ENCODE results near the gene PAX1. TPM values are rescaled to one million over a fixed set of nuclear protein-coding genes. Genes with fewer than 3 reads are reported as not detected.

The PAX1 gene
- not detected in 2 replicates for total RNA-seq

DNA sequence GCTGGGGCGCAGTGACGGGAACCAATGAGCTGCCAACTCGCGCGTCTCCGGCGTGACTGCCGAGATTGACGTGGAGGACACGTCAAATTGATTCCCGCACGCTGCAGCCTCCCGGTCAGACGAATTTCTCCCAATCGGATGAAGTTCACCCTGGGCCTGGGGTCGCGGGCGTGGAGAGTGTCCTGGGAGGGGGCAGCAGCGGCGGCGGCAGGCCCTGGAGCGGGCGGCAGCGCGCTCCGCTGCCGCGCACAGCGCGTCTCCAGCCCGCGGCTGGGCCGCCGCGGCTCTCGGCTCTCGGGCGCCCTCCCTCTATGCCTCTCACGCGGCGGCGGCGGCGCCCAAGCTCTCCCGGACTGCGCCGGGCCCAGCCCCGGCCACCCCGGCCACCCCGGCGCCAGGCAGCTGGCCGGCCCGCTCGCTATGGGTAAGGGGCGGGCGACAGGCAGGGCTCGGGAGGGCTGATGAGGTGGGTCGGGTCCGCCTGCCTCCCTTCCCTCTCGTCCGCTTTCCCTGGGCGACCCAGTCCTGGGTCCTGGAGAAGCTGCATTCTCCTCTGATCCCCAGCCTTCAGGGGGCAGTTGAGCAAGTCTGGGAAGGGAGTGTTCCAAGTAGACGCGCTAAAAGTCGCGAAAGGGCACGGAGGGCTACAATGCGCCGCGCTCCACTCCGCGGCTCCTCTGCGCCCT lies at the start of gene PAX1:
PAX1 (plus strand) TSS at position 90 of the 686 bp plus-strand sequence; CDS start at position 139, 49 bp downstream.
- peak; percentile 28 to 39 for DNase-seq (ENCODE audit: low read depth in 2 of 2)

DNA sequence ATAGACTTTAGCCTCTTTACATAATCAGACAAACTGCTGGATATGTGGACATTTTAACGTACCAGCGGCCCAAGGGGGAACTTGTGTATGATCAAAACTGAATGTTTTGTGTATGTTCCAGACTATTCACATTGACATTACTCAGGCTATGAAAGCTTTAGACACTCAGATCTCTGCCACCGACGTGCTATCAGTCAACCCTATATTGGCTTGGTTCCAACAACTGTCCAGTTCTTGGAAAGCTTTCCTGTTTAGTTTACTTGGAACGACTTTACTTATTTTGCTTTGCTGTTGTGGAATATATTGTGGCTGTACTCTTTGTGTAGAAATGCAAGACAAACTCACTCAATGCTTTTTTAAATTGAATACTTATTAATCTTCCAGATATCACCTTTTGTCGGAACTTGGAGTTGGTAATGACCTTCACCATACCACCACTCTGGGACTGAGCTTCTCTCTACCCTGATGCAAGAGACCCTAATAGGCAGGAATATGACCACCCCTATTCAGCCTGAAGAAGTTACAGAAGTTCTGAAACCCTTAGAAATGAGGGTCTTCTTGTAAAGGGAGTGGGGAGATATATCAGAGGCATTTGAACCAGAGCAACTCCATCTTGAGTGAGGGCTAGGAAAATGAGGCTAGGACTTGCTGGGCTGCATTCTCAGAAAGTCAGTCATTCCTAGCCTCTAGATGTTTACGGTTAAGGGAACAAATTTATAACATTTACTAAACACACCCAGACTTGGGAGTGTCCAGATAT lies 49.0 kb upstream of the PAX1 start:
- DNase-seq (ENCODE audit: low read depth in 2 of 2): no peak

DNA sequence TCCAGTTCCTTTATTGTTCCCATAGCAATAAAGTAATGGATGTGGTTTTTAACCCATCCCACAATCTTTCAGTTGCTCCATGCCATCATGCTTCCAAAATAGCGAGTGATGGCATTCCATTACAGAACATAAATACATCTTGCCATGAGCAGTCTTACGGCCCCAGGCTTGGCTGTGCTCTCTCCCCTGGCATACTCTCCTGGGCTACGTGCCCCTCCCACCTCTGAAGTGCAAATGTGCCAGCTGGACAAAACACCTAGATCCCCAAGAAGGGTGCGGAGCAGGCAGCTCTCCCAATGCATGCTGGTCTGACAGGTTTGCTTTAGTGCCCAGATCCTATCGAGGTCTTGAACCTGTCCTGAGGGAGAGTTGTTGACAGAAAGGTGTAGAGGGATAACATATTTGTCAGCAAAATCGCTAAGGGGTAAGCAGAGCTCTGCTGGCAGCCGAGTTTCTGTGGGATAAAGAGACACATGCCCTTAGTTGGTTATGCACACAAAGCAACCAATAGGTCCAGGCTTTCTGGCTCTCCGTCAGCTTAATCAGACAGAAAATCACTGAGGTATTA lies 43.9 kb upstream of the PAX1 start:
- no peak for DNase-seq (ENCODE audit: low read depth in 2 of 2)

DNA sequence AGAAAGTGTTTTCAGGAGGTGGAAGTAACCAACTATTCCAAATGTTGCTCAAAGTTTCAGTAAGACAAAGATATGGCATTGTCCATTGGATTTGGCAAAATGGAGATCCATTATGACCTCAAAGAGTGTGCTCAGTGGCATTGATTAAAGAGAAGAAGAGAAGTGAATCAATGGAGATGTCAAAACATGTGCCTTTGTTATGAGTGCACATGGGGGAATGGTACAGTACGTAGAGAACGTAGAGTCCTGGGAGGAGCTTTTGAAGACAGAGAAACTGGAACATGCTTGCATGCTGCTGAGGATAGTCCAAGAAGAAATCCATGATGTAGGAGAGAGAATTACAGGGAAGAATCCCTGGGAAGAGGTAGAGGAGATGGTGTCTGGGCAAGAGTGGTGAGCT lies 42.0 kb upstream of the PAX1 start:
- no peak for DNase-seq (ENCODE audit: low read depth in 2 of 2)

DNA sequence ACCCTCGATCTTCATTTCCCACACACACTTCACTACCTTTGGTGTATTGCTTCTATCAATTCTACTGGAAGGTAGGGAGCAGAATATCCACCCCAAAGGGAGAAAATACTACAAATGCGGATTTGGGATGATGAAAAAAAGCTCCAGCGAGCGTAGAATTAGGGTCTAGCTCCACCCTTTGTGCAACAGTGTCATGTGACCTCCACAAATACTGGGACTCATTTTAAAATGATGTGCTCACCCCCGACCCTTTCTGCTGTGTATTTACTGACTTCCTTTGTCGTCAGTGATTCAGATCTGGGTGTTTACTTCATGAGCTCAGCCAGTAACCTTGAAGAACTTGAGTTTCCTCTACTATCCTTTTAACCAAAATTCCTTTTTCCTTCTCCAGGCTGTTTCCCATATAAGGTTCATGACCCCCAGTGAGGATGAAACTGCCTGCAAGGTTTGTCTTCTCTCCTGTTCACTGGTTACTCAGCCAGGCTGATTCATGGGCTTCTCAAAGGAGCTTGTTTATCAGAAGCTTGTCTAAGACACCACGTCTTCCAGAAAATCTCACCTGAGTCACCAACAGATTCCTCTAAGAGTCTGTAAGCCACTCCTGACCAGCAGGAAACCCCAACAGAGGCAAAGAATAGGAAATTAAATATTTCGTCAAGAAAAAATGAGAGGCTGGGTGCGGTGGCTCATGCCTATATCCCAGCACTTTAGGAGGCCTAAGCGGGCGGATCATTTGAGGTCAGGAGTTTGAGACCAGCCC lies 39.6 kb upstream of the PAX1 start:
- DNase-seq (ENCODE audit: low read depth in 2 of 2): no peak

DNA sequence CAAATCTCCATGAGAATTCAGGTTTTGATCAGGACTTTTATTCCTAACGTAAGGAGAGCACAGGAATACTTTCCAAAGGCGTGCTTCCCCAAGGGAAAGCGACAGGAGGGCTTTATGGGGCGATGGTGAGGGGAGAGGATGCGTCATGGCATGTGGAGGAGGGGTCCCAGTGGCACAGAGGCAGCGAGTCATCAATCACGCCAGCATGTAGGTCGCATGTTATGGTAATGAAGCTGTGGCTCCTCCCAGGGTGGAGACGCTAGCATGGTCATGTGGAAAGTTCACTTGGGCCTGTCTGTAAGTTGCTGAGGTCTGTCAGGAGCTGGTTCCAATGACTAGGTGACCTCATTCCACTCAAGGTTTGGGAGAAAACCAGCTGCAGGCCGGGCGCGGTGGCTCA lies 35.3 kb upstream of the PAX1 start:
- no peak for DNase-seq (ENCODE audit: low read depth in 2 of 2)

DNA sequence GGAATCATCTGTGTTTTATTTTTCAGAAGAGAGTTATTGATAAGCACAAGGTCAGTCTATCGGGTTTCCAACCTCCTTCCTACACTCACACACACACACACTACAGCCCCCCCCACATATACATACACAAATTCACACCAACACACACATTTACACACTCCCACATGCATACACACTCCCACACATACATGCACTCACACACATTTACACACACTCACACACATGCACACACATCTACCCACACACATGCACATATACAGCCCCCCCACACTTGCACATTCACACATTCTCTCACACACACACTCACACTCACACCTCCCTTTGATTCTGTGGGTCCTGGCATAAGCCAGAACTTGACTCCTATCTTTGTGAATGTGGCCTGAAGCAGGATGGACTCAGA lies 34.5 kb upstream of the PAX1 start:
- no peak for DNase-seq (ENCODE audit: low read depth in 2 of 2)

DNA sequence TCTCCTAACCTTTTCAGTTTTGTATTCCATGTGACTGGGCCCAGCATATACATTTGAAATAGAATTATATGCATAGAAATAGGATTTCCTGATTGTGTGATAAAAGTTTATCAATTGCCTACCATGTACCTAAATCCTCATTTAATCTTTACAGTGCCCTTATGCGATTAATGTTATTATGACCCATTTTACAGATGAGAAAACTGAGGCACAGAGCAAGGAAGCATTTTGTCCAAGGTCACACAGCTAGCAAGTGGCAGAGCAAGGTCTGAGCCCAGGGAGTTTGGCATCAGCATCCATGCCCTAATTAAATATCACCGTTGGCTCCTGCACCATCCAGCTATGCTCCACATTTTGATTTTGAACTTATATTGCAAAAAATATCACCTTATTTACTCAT lies 28.2 kb upstream of the PAX1 start:
- no peak for DNase-seq (ENCODE audit: low read depth in 2 of 2)

DNA sequence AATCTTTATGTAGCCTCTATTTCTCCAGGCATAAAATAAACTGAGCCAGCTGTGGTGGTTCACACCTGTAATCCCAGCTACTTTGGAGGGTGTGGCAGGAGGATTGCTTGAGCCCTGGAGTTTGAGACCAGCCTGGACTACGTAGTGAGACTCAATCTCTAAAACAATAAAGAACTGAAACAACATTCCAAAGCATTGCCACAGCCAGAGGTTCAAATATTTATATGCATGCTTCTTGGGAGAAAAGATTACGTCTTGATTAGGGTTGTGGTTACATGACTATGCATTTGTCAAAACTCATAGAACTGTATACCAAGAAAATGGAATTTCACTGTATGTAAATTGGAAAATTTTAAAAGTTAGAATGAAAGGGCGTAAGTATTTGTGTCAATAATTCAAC lies 27.7 kb upstream of the PAX1 start:
- no peak for DNase-seq (ENCODE audit: low read depth in 2 of 2)

DNA sequence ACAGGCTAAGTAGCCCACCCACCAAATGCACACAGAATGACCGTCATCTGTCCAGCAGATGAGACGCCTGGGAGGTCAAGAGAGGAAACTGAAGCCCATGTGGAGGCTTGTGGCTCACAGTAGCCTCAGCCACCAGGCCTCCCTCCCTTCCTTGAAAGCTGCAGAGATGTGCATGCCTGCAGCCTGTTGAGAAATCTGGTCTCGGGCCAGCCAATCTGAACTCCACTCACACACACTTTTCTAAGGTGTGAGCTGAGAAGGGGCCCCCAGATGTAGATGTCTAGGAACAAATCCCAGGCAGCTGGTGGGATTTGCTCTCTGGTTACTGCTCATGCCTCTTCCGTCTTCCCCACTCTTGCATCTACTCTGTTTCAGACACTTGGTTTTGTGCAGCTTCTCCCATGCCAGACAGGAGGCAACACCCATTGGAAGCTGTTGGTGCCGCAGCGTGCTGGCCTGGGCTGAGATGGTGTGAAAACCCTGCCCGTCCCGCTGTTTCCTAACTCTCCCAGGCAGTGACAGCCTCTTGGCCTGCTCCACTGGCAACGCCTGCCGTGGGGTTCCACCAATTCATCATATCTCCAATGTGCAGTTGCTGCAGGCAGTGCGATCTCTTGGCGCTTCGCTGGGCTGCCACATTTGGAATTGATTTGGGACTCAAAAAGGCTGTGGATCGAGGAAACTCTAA lies 24.1 kb upstream of the PAX1 start:
- no peak for DNase-seq (ENCODE audit: low read depth in 2 of 2)

DNA sequence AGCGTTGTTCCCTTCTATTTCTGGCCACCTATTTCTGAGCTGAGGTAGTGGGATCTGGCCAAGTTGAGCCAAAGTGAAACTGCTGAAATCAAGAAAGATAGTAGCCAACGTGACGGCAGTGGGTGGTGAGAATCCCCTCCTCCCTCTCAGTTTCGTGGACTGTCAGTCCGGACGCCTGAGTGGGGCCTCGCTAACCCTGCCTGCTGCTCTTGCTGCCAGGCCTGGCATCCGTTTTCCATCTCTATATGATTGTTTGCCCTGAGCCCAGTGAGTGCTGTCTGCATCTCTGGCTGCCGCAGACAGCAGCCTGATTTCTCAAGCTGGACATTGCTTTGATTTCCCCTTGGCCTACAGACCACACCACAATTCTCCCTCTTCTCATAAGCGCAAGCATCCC lies 23.5 kb upstream of the PAX1 start:
- DNase-seq (ENCODE audit: low read depth in 2 of 2): no peak

DNA sequence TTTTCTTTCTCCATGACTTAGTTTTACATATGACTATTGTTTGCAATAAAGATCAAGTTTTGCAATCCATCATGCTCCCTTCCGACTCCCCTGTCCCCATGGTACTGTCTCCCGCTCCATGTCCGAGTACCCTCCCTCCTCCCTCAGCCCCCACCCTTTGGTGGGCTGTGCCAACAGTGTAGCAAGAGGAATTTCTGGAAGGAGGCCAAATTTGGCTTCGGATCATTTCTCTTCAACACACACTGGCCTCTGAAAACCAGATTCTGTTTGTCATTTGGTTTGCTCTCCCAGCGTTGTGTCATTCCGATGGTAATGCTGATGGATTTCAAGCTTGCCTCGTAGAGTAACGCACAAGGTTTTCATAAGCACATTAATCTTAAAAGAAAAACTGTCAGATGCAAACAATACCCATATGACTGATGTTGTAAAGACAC lies 22.9 kb upstream of the PAX1 start:
- no peak for DNase-seq (ENCODE audit: low read depth in 2 of 2)

DNA sequence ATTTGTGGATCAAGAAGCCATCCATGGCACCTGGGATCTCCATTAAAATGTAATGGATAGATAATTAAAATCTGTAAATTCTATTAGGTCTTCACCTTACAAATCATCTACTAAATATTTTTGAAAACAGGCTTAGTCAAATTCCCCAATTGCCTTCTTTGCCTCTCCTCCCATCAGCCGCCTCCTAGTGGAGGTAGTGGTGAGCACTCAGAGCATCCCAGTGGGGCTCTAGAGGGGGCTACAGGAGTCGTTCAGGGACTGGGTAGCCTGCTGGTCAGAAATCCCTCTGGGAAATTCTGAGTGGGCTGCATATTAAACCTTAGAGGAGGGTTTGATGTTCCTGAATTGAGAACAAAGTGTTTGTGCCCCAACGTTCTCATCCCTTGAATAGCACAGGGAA lies 20.8 kb upstream of the PAX1 start:
- no peak for DNase-seq (ENCODE audit: low read depth in 2 of 2)

DNA sequence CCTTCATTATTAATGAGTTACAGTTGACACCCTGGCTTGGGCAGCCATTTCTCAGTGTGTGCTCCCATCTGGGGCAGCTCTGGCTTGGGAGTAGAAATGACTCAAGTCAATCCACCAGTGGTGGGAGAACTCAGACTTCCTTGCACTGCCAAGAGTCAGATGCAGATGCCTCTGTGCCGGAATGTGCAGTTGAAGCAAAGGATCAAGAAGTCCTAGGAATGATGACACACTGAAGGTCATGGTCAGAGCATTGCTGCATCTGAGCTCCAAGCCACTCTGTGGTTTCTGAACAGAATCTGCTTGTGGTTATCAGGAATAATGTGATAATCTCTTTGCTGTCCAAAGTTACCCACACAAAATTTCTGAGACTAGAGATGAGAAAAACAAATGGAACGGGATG lies 19.5 kb upstream of the PAX1 start:
- no peak for DNase-seq (ENCODE audit: low read depth in 2 of 2)

DNA sequence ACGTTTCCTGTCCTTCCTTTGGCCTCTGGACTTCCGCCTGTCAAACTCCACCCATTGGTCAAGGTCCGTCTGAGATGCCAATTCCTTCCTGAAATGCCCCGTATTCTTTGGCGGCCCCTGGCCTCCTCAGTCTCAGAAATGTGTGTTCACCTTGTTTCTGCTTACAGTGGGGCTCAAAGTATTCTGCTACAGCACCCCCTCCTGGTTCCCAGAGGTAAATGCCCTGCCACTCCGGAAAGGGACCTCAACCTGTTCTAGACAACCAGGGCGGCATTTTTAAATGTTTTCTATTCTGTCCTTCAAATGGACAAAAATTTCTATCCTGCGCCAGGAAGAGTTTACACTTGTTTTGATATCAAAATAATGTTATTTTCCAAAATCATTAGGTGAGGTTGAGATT lies 12.1 kb upstream of the PAX1 start:
- DNase-seq (ENCODE audit: low read depth in 2 of 2): no peak

DNA sequence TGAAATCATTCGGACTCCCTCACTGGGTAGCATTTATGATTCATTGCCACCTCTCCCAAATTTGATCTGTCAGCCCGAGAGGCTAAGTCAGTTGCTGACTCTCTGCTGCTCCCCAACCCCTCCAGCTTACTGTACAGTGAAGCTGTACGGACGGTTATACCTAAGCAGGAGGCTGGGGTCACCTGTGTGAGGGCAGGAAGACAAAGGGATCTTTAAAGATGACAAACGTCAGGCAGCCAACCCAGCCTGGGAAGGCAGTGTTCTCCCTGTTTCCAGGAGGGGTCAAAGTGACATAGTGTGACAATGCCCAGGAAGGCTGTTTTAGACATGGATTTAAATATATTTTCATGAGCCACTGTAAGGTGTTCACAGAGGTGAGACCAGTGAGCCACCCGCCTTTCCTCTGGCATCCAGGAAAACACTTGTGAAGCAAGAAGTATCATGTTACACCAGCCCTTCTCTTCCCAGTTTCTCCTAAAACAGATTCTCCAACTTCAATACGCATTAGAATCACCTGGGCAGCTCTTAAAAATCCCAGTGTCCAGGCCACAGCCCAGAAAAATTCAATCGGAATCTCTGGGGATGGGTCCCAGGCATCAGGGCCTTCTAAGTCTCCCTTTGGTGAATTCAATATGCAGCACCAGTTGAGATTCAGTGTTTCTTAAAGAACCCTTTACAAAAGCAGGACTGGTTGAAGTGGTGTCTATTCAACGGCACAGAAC lies 6.8 kb upstream of the PAX1 start:
- DNase-seq (ENCODE audit: low read depth in 2 of 2): no peak

DNA sequence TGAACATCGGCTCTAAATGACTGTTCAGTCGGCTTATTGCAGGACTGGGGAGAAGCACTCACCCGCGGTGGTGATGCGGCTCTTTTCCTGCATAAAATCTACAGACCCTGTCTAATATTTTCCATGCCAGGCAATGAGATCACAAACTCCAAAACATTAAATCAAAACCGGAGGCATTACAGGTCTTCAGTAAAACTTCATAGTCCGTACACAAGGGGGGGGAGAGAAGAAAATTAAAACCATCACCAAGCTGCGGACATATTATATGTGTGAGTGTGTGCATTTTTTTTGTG lies 6.3 kb upstream of the PAX1 start:
- DNase-seq (ENCODE audit: low read depth in 2 of 2): no peak

DNA sequence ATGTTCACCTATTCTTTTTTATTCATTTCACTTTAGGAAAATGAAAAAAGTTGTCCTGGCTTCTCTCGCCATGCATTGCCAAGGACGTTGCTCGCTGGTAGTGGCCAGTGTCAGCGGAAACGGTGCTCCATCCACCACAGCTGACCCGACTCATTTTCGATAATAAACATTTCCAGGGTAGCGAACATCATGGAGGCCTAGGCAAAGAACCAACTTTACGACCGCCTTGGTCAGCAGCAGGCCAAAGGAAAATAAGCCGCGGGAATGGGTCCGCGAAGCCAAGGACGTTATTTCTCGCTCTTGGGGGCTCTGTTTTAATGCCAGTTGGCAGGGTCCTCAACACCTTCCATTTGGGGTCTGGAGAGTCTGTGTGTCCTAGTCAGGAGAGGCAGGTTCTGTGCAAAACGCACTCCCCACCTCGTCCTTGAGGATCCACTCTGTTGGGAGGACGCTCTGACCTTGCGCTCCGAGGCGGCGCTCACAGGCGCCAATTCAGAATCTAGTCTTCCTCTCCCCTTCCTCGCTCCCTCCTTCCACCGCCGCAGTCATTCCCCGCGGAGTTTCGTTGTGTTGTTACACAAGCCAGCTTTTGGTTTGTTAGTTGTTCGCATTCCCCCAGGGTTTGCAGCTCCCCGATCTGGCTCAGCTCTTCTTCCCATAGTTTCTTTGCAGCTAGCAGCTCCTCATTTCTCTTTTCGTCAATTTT lies 4.1 kb upstream of the PAX1 start:
- DNase-seq (ENCODE audit: low read depth in 2 of 2): no peak

DNA sequence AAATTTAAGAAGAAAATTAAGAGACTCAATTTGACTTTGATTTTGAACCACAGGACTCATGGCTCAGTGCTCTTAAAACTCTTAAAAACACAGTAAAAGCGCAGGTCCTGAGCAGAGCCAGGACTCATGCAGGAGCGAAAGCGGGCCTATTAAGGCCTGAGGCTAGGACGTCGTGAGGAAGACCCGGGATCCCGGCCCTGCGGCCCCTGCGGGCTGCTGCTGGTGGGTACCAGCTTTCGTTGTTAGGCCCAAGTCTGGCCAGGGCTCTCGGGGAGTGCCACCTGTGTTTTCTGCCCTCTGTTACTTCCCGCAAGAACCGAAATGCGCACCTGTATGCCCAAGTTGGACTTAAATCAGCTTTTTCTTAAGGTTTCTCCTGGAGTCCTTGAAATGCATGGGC lies 3.4 kb upstream of the PAX1 start:
- no peak for DNase-seq (ENCODE audit: low read depth in 2 of 2)
